ENCODE measurements around the gene KRTAP5-9.

GRCh38 chr11:71545405-71545966 is 2.7 kb upstream of the KRTAP5-9 start:
- TF ChIP-seq POLR2A (IDR thresholded peaks at IDR 0.05): no peak
- no peak for TF ChIP-seq CTCF (IDR thresholded peaks at IDR 0.05 in 8 of 11, conservative IDR thresholded peaks at IDR 0.05 in 3 of 11)
